Activated CD4-positive, alpha-beta T cell treated with anti-CD3 and anti-CD28 coated beads, Interleukin-2, amount 10 ng/mL, durations not matched to agents 7 days and 5 days (primary cell): ENCODE results near the gene MELTF. TPM values are rescaled to one million over a fixed set of nuclear protein-coding genes. Genes with fewer than 3 reads are reported as not detected.
"Not testable (repeated sequence)": the region's sequence is repeated elsewhere in the genome, so short reads cannot be mapped to it uniquely, and the experiment has no call there.

ENCODE experiments used
- CTCF ChIA-PET: fragments of 350-600 bp; sonication (Branson Sonifier 250); formaldehyde crosslinking; loops from one replicate; lab custom pipeline; 2021; ENCODE audit warnings: antibody characterized with exemption; lab: Charles Lee
- POLR2A ChIA-PET: fragments of 350-600 bp; sonication (Branson Sonifier 250); formaldehyde crosslinking; loops from one replicate; lab custom pipeline; 2021; ENCODE audit warnings: antibody characterized with exemption; lab: Charles Lee
- DNase-seq: peaks from one replicate; pipeline ENCODE4 v3.0.0-alpha.2; 2020
- H3K27ac Mint-ChIP-seq: one replicate; pipeline ENCODE4 v1.8.0; 2021; ENCODE audit warnings: mild to moderate bottlenecking, moderate library complexity, mixed read lengths
- H3K27me3 Mint-ChIP-seq: one replicate; pipeline ENCODE4 v1.8.0; 2021; ENCODE audit warnings: mixed read lengths
- H3K36me3 Mint-ChIP-seq: one replicate; pipeline ENCODE4 v1.8.0; 2021; ENCODE audit warnings: low read depth, mixed read lengths
- H3K4me1 Mint-ChIP-seq: one replicate; pipeline ENCODE4 v1.8.0; 2021; ENCODE audit warnings: mixed read lengths
- H3K4me3 Mint-ChIP-seq: one replicate; pipeline ENCODE4 v1.8.0; 2021; ENCODE audit warnings: mild to moderate bottlenecking, moderate library complexity, mixed read lengths
- H3K9me3 Mint-ChIP-seq: one replicate; pipeline ENCODE4 v1.8.0; 2021; ENCODE audit warnings: mixed read lengths
- total RNA-seq, 2 experiments: library from RNA; stranded (reverse); gene quantifications; one replicate each; pipeline ENCODE4 v1.2.3, GENCODE V29; 2021

The MELTF gene
- total RNA-seq, result 1 to 10 TPM; 4.8 to 6.4 TPM

GRCh38 chr3:197029511-197030167 lies at the start of gene MELTF:
TSS of gene MELTF (minus strand) at chr3:197029817. CDS start at chr3:197029702, 115 bp downstream.
- ChIA-PET CTCF (interaction anchor here (0.6 to 3.9 kb wide), 22 partner anchors 9 to 471 kb away, joined by 3 to 26 read pairs (median 4); no protein-coding TSS in a partner anchor), POLR2A (no interaction called here)
- peaks cover 3% of the 10 kb centered on the region for H3K9me3 Mint-ChIP-seq
- H3K36me3 Mint-ChIP-seq, result no peaks in the 10 kb centered on the region
- DNase-seq, result peak; percentile 64
- H3K27ac Mint-ChIP-seq, result peak within 1 kb of the TSS; percentile 60
- peak within 1 kb of the TSS; percentile 70 for H3K4me3 Mint-ChIP-seq
- peaks cover under 1% of the 10 kb centered on the region for H3K27me3 Mint-ChIP-seq
- H3K4me1 Mint-ChIP-seq, result peaks cover 4% of the 10 kb centered on the region

DNA sequence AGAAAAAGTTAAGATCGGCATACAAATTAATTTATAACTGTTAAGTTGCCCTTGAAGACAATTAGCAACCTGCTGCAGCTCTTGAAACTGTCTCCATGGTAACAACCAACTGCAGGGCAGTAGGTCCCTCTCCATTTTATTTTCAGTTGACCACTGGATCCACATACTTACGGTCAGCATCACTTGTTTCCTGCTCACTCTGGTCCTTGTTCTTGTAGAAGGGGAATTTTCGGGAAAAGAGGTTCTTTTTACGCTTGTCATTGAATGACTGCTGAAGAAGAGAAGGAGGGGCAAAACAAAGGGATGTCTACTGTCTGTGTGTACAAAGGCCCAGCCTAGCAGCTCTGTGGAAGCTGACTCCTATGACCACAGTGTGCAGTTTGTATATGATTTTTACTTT lies 46.8 kb upstream of the MELTF start:
- no peaks in the 10 kb centered on the region for H3K4me1 Mint-ChIP-seq
- H3K27me3 Mint-ChIP-seq, result no peaks in the 10 kb centered on the region
- DNase-seq, result no peak
- no peak overlapping the region for H3K27ac Mint-ChIP-seq
- no peaks in the 10 kb centered on the region for H3K9me3 Mint-ChIP-seq
- CTCF ChIA-PET, result no interaction called here
- H3K4me3 Mint-ChIP-seq, result no peak overlapping the region
- H3K36me3 Mint-ChIP-seq, result peaks cover 10% of the 10 kb centered on the region
- POLR2A ChIA-PET, result no interaction called here

- H3K36me3 Mint-ChIP-seq, result peaks cover 14% of the 10 kb centered on the region
Observed at GRCh38 chr3:197068077-197068476, 38.5 kb upstream of the MELTF start.

DNA sequence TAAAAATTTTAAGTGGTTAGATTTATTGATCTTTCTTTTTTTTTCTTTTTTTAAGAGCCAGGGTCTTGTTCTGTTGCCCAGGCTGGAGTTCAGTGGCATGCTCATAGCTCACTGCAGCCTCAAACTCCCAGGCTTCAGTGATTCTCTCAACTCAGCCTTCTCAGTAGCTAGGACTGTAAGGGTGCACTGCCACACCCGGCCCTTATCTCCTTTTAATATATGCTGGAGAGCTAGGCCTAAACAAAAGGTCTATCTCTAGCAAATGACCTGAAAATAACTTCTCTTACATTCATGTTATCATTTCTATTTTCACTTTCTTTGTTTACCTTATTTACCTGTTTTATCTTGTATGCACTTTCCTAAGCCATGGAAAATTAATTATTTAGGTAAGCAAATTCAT lies 35.2 kb upstream of the MELTF start:
- Mint-ChIP-seq H3K9me3 (no peaks in the 10 kb centered on the region), H3K4me1 (no peaks in the 10 kb centered on the region), H3K4me3 (no peak overlapping the region), H3K36me3 (peaks cover 26% of the 10 kb centered on the region), H3K27me3 (no peaks in the 10 kb centered on the region), H3K27ac (no peak overlapping the region)
- CTCF ChIA-PET, result no interaction called here
- DNase-seq, result no peak
- POLR2A ChIA-PET, result no interaction called here

More at GRCh38 chr3:197068077-197068476, 38.5 kb upstream of the MELTF start:
- Mint-ChIP-seq H3K27me3 (no peaks in the 10 kb centered on the region), H3K27ac (no peak overlapping the region), H3K4me1 (no peaks in the 10 kb centered on the region), H3K9me3 (no peaks in the 10 kb centered on the region), H3K4me3 (no peak overlapping the region)
- ChIA-PET POLR2A (no interaction called here), CTCF (no interaction called here)
- DNase-seq, result no peak

- Mint-ChIP-seq H3K4me3 (no peak overlapping the region), H3K27ac (no peak overlapping the region), H3K9me3 (no peaks in the 10 kb centered on the region), H3K4me1 (no peaks in the 10 kb centered on the region), H3K27me3 (no peaks in the 10 kb centered on the region), H3K36me3 (peaks cover 39% of the 10 kb centered on the region)
- ChIA-PET CTCF (no interaction called here), POLR2A (no interaction called here)
- DNase-seq, result no peak
Observed at GRCh38 chr3:197062446-197062845, 32.8 kb upstream of the MELTF start.

DNA sequence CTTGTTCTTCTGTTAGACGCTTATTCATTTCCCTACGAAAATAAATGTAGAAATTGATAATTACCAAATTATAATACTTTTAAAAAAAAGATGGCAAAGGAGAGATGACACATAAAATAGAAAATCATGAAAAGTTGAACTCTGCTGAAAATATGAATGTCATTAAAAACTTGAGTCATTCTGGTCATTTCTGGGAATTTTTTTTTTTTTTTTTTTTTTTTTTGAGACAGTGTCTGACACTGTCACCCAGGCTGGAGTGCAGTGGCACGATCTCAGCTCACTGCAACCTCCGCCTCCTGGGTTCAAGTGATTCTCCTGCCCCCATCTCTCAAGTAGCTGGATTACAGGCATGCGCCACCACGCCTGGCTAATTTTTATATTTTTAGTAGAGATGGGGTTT lies 22.0 kb upstream of the MELTF start:
- H3K27ac Mint-ChIP-seq, CTCF ChIA-PET, H3K27me3 Mint-ChIP-seq, DNase-seq, H3K9me3 Mint-ChIP-seq, H3K4me1 Mint-ChIP-seq, H3K4me3 Mint-ChIP-seq, POLR2A ChIA-PET: not testable (repeated sequence)
- peaks cover 23% of the 10 kb centered on the region for H3K36me3 Mint-ChIP-seq

GRCh38 chr3:197050511-197050910 lies 20.9 kb upstream of the MELTF start:
- POLR2A ChIA-PET, result no interaction called here
- Mint-ChIP-seq H3K9me3 (no peaks in the 10 kb centered on the region), H3K4me3 (no peak overlapping the region), H3K27ac (no peak overlapping the region), H3K4me1 (no peaks in the 10 kb centered on the region), H3K27me3 (no peaks in the 10 kb centered on the region), H3K36me3 (peaks cover 29% of the 10 kb centered on the region)
- DNase-seq, result no peak
- CTCF ChIA-PET, result no interaction called here

DNA sequence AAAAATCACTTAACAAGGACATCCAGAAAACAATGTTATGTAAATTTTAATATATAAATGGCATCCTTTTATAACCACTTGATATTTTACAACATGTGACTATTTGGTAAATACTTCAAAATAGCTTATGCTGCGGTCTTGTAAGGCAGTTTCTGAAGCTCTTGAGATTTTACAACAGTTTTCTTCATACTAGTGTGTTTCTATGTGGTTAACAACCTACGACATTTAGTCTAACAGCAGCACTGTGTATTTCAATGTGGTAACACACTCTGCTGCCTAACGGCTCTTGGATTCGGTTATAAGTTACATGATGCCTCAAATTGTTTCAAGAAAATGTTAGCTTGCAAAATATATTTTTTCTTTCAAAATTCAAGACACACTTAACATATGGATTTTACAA lies 12.9 kb upstream of the MELTF start:
- Mint-ChIP-seq H3K36me3 (peaks cover 18% of the 10 kb centered on the region), H3K4me3 (no peak overlapping the region), H3K27me3 (no peaks in the 10 kb centered on the region), H3K9me3 (no peaks in the 10 kb centered on the region), H3K27ac (no peak overlapping the region), H3K4me1 (no peaks in the 10 kb centered on the region)
- POLR2A ChIA-PET, result no interaction called here
- CTCF ChIA-PET, result interaction anchor here (0.7 to 0.8 kb wide), 2 partner anchors 13 kb away, joined by 3 read pairs; partner anchors contain the start of gene MELTF
- DNase-seq, result no peak

- Mint-ChIP-seq H3K4me1 (no peaks in the 10 kb centered on the region), H3K36me3 (peaks cover 18% of the 10 kb centered on the region), H3K4me3 (no peak overlapping the region), H3K27me3 (no peaks in the 10 kb centered on the region), H3K9me3 (no peaks in the 10 kb centered on the region), H3K27ac (no peak overlapping the region)
- ChIA-PET CTCF (interaction anchor here (0.7 to 1.7 kb wide), 3 partner anchors 12 to 14 kb away, joined by 3 to 9 read pairs (median 3); partner anchors contain the start of gene MELTF), POLR2A (no interaction called here)
- DNase-seq, result no peak
Observed at GRCh38 chr3:197041875-197042488, 12.4 kb upstream of the MELTF start.

GRCh38 chr3:197040658-197041057 lies 11.0 kb upstream of the MELTF start:
- no peaks in the 10 kb centered on the region for H3K9me3 Mint-ChIP-seq
- CTCF ChIA-PET, result interaction anchor here (1.7 kb wide), 1 partner anchor 11 kb away, joined by 9 read pairs; the partner anchor contains the start of gene MELTF
- POLR2A ChIA-PET, result no interaction called here

DNA sequence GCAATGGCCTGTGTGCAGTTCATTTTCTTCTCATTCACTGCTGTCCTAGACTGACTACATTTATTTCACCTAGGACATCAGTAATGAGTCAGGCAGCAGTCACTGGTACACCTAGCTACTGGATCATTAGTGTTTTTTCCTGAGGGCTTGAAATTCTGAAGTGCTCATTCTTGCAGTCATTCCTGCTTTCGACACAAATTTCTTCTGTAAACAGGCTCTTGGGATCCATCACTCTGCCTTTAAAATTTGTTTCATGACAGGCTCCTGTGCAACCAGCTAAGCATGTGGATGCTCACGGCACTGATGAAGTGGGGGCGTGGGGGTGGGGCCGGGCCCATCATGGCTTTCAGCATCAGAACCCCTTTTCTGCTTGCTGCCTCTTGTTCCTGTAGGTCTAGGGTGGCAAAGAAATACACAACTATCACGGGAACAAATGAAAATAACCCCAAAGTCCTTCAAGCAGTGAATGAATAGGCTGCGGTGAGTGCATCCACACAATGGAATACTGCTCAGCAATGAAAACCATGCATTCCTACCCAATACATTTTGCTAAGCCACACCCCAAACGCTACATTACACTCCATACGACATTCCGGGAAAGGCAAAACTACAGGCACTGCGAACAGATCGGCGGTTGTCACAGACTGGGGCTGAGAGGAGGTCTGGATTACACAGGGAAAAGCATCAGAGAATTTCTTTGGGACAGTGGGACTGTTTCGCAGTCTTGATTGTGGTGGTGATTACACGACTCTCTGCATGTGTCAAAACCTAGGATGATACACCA lies 9.3 kb upstream of the MELTF start:
- Mint-ChIP-seq H3K36me3 (no peaks in the 10 kb centered on the region), H3K9me3 (peaks cover 6% of the 10 kb centered on the region), H3K4me1 (no peaks in the 10 kb centered on the region), H3K4me3 (no peak overlapping the region), H3K27ac (no peak overlapping the region), H3K27me3 (peaks cover 8% of the 10 kb centered on the region)
- no peak for DNase-seq
- POLR2A ChIA-PET, result no interaction called here
- CTCF ChIA-PET, result interaction anchor here (1.0 to 1.3 kb wide), 2 partner anchors 9 to 28 kb away, joined by 3 read pairs; partner anchors contain the start of gene MELTF

More at GRCh38 chr3:197040658-197041057, 11.0 kb upstream of the MELTF start:
- no peaks in the 10 kb centered on the region for H3K4me1 Mint-ChIP-seq
- no peak overlapping the region for H3K4me3 Mint-ChIP-seq
- H3K36me3 Mint-ChIP-seq, result peaks cover 10% of the 10 kb centered on the region
- no peak for DNase-seq
- peaks cover 3% of the 10 kb centered on the region for H3K27me3 Mint-ChIP-seq
- no peak overlapping the region for H3K27ac Mint-ChIP-seq

DNA sequence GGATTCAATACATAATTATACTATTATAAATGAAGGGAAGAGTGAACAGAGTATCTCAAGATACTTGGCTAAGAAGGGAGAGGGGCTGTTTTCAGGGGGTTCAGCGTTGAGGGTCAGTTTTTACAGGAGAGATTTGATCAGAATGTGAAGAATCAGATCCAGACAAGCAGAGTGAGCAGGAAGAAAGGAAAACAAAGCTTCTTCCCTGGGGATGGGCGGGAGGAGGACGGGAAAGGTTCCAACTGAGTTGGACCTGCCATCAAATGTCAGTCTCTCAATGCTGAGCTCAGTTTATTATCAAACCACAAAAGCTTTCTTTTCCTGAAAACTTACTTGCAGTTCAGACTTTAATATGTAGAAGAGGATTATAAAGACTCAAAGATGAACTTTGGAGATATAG lies 6.0 kb upstream of the MELTF start:
- ChIA-PET POLR2A (interaction anchor here (0.6 kb wide), 1 partner anchor 10 kb away, joined by 3 read pairs; no protein-coding TSS in a partner anchor), CTCF (interaction anchor here (1.4 to 1.7 kb wide), 2 partner anchors 9 to 14 kb away, joined by 4 to 5 read pairs; no protein-coding TSS in a partner anchor)
- peaks cover 6% of the 10 kb centered on the region for H3K9me3 Mint-ChIP-seq
- no peak overlapping the region for H3K4me3 Mint-ChIP-seq
- peaks cover 8% of the 10 kb centered on the region for H3K27me3 Mint-ChIP-seq
- no peak overlapping the region for H3K27ac Mint-ChIP-seq
- no peak for DNase-seq
- H3K4me1 Mint-ChIP-seq, result no peaks in the 10 kb centered on the region
- H3K36me3 Mint-ChIP-seq, result no peaks in the 10 kb centered on the region
